Large intestine (tissue), 3 donors: Measurements from ENCODE around the gene BLM. TPM values are rescaled to one million over a fixed set of nuclear protein-coding genes. Genes with fewer than 3 reads are reported as not detected.
A peak's percentile ranks its signal among the peaks of the same experiment; 100 is the strongest.

Experiments used
- DNase-seq, 2 donors: peaks; one replicate each; pipeline versions ENCODE4 v3.0.0 to v3.0.0-alpha.2; 2013
- H3K27ac ChIP-seq: one replicate; pipeline ENCODE4 v1.5.1; 2013; ENCODE audit warnings: low read length
- H3K27me3 ChIP-seq: 2 replicates; pipeline ENCODE4 v1.6.1; 2013; ENCODE audit warnings: low read length; ENCODE audit not compliant: control insufficient read depth, insufficient read depth
- H3K36me3 ChIP-seq: 2 replicates; pipeline ENCODE4 v1.6.1; 2013; ENCODE audit warnings: low read length; ENCODE audit not compliant: control insufficient read depth, insufficient read depth
- H3K4me1 ChIP-seq: one replicate; pipeline ENCODE4 v1.6.1; 2013; ENCODE audit warnings: low read length; ENCODE audit not compliant: control insufficient read depth, insufficient read depth
- H3K4me3 ChIP-seq: one replicate; pipeline ENCODE4 v1.5.1; 2013; ENCODE audit warnings: low read length
- H3K9me3 ChIP-seq: one replicate; pipeline ENCODE4 v1.6.1; 2013; ENCODE audit warnings: mild to moderate bottlenecking, low read depth, low read length, moderate library complexity; ENCODE audit not compliant: control insufficient read depth
- WGBS: methylation state at CpG from one replicate; pipeline ENCODE4 v1.1.5; 2013; ENCODE audit warnings: low lambda C conversion rate; ENCODE audit not compliant: insufficient coverage; 5-methylcytosine and 5-hydroxymethylcytosine counted together
- polyA plus RNA-seq: library from polyadenylated mRNA; unstranded; fragments of 120-200 nt; gene quantifications from one replicate; pipeline ENCODE4 v1.2.1, GENCODE V29; 2013

BLM gene
- polyA plus RNA-seq, 1 donor = 4.2 TPM

- H3K9me3 ChIP-seq = no peaks in the 10 kb centered on the region
- H3K4me1 ChIP-seq = no peaks in the 10 kb centered on the region
- no peaks in the 10 kb centered on the region for H3K36me3 ChIP-seq
- H3K4me3 ChIP-seq = no peak overlapping the region
- DNase-seq = no peak
- no CpG with 5 or more reads among the region's 1 CpG for WGBS
- H3K27me3 ChIP-seq = no peaks in the 10 kb centered on the region
- no peak overlapping the region for H3K27ac ChIP-seq
Measured at GRCh38 chr15:90760661-90761232, 43.6 kb downstream of the BLM start.

- Histone ChIP-seq H3K9me3 (no peaks in the 10 kb centered on the region), H3K27me3 (no peaks in the 10 kb centered on the region), H3K4me3 (no peak overlapping the region), H3K4me1 (no peaks in the 10 kb centered on the region), H3K27ac (no peak overlapping the region), H3K36me3 (no peaks in the 10 kb centered on the region)
- DNase-seq = no peak
- WGBS = 100% methylated on average over 1 of the region's 3 CpGs
Measured at GRCh38 chr15:90761629-90762028, 44.5 kb downstream of the BLM start.

GRCh38 chr15:90762109-90762508 lies 45.0 kb downstream of the BLM start:
- Histone ChIP-seq H3K27ac (no peak overlapping the region), H3K4me1 (no peaks in the 10 kb centered on the region), H3K4me3 (no peak overlapping the region), H3K27me3 (no peaks in the 10 kb centered on the region), H3K9me3 (no peaks in the 10 kb centered on the region), H3K36me3 (no peaks in the 10 kb centered on the region)
- WGBS = 100% methylated on average over 2 of the region's 6 CpGs
- peak in 1 of 2 donors; percentile 38 for DNase-seq

GRCh38 chr15:90763366-90764099 lies 46.4 kb downstream of the BLM start:
- no peaks in the 10 kb centered on the region for H3K36me3 ChIP-seq
- H3K4me3 ChIP-seq = no peak overlapping the region
- H3K27me3 ChIP-seq = no peaks in the 10 kb centered on the region
- peak; percentile 19 to 63 for DNase-seq
- H3K4me1 ChIP-seq = no peaks in the 10 kb centered on the region
- no peaks in the 10 kb centered on the region for H3K9me3 ChIP-seq
- peak overlapping the region; percentile 47 for H3K27ac ChIP-seq
- WGBS = 100% methylated on average over 1 of the region's 4 CpGs

GRCh38 chr15:90765531-90765930 lies 48.4 kb downstream of the BLM start:
- 100% methylated on average over 1 of the region's 2 CpGs for WGBS
- H3K4me3 ChIP-seq = no peak overlapping the region

GRCh38 chr15:90765966-90766365 lies 48.8 kb downstream of the BLM start:
- Histone ChIP-seq H3K4me1 (no peaks in the 10 kb centered on the region), H3K36me3 (peaks cover 2% of the 10 kb centered on the region), H3K27me3 (no peaks in the 10 kb centered on the region), H3K27ac (no peak overlapping the region), H3K4me3 (no peak overlapping the region), H3K9me3 (no peaks in the 10 kb centered on the region)
- no CpG with 5 or more reads among the region's 3 CpGs for WGBS
- no peak for DNase-seq

More at GRCh38 chr15:90765531-90765930, 48.4 kb downstream of the BLM start:
- peaks cover 2% of the 10 kb centered on the region for H3K36me3 ChIP-seq
- no peaks in the 10 kb centered on the region for H3K27me3 ChIP-seq
- no peak for DNase-seq
- H3K4me1 ChIP-seq = no peaks in the 10 kb centered on the region
- no peaks in the 10 kb centered on the region for H3K9me3 ChIP-seq
- no peak overlapping the region for H3K27ac ChIP-seq

- no peaks in the 10 kb centered on the region for H3K9me3 ChIP-seq
- peaks cover 2% of the 10 kb centered on the region for H3K36me3 ChIP-seq
- WGBS = no CpG with 5 or more reads among the region's 10 CpGs
- no peaks in the 10 kb centered on the region for H3K27me3 ChIP-seq
- H3K4me3 ChIP-seq = no peak overlapping the region
- no peaks in the 10 kb centered on the region for H3K4me1 ChIP-seq
- no peak overlapping the region for H3K27ac ChIP-seq
- no peak for DNase-seq
Measured at GRCh38 chr15:90769375-90769774, 52.2 kb downstream of the BLM start.

GRCh38 chr15:90773485-90773884 lies 56.3 kb downstream of the BLM start:
- peaks cover 2% of the 10 kb centered on the region for H3K36me3 ChIP-seq
- DNase-seq = no peak
- H3K9me3 ChIP-seq = no peaks in the 10 kb centered on the region
- WGBS = no CpG with 5 or more reads among the region's 1 CpG
- H3K4me3 ChIP-seq = no peak overlapping the region
- H3K27me3 ChIP-seq = no peaks in the 10 kb centered on the region
- no peaks in the 10 kb centered on the region for H3K4me1 ChIP-seq
- H3K27ac ChIP-seq = no peak overlapping the region

- DNase-seq = no peak
- 92% methylated on average over 2 of the region's 5 CpGs for WGBS
- Histone ChIP-seq H3K27ac (no peak overlapping the region), H3K4me1 (no peaks in the 10 kb centered on the region), H3K9me3 (no peaks in the 10 kb centered on the region), H3K36me3 (no peaks in the 10 kb centered on the region), H3K27me3 (no peaks in the 10 kb centered on the region), H3K4me3 (no peak overlapping the region)
Measured at GRCh38 chr15:90774731-90775514, 57.8 kb downstream of the BLM start.

- Histone ChIP-seq H3K4me3 (no peak overlapping the region), H3K27me3 (no peaks in the 10 kb centered on the region), H3K36me3 (no peaks in the 10 kb centered on the region), H3K27ac (no peak overlapping the region), H3K9me3 (no peaks in the 10 kb centered on the region), H3K4me1 (no peaks in the 10 kb centered on the region)
- DNase-seq = no peak
- WGBS = 80% methylated on average over 2 of the region's 3 CpGs
Measured at GRCh38 chr15:90780916-90781315, 63.8 kb downstream of the BLM start.
